Mesendoderm (in vitro differentiated cells): ENCODE results near the gene GPR153. TPM values are rescaled to one million over a fixed set of nuclear protein-coding genes. Genes with fewer than 3 reads are reported as not detected.
"Not testable (repeated sequence)": the region's sequence is repeated elsewhere in the genome, so short reads cannot be mapped to it uniquely, and the experiment has no call there.

Experiments used
- DNase-seq: peaks from one replicate; pipeline ENCODE4 v3.0.0; 2013
- H2AK5ac ChIP-seq: 2 replicates; pipeline ENCODE4 v1.6.1; 2013; ENCODE audit warnings: low read length, inconsistent platforms
- H2BK120ac ChIP-seq: 2 replicates; pipeline ENCODE4 v1.6.1; 2013; ENCODE audit warnings: low read depth, mild to moderate bottlenecking, low read length, moderate library complexity, mixed read lengths
- H2BK15ac ChIP-seq: replicated peaks from 2 replicates; pipeline ENCODE4 v1.6.1; 2013; ENCODE audit warnings: low read depth, mild to moderate bottlenecking, moderate library complexity
- H2BK5ac ChIP-seq: 2 replicates; pipeline ENCODE4 v1.6.1; 2013; ENCODE audit warnings: low read length, inconsistent platforms
- H3K18ac ChIP-seq: 2 replicates; pipeline ENCODE4 v1.6.1; 2013; ENCODE audit warnings: mild to moderate bottlenecking, low read length, mixed read lengths
- H3K23ac ChIP-seq: one replicate; pipeline ENCODE4 v1.6.1; 2013; ENCODE audit warnings: low read length
- H3K27ac ChIP-seq: 2 replicates; pipeline ENCODE4 v1.5.1; 2013; ENCODE audit warnings: low read depth, mild to moderate bottlenecking, inconsistent platforms, low read length, moderate library complexity
- H3K27me3 ChIP-seq: 2 replicates; pipeline ENCODE4 v1.6.1; 2013; ENCODE audit warnings: low read length, control low read depth, mild to moderate bottlenecking, inconsistent platforms; ENCODE audit not compliant: insufficient read depth, poor library complexity
- H3K36me3 ChIP-seq: 2 replicates; pipeline ENCODE4 v1.6.1; 2013; ENCODE audit warnings: low read length, inconsistent platforms; ENCODE audit not compliant: control insufficient read depth, insufficient read depth
- H3K4ac ChIP-seq: one replicate; pipeline ENCODE4 v1.6.1; 2013; ENCODE audit warnings: low read depth, mild to moderate bottlenecking, low read length, moderate library complexity
- H3K4me1 ChIP-seq: 2 replicates; pipeline ENCODE4 v1.6.1; 2013; ENCODE audit warnings: low read depth, low read length, inconsistent platforms; ENCODE audit not compliant: control insufficient read depth
- H3K4me2 ChIP-seq: 2 replicates; pipeline ENCODE4 v1.6.1; 2013; ENCODE audit warnings: low read length
- H3K4me3 ChIP-seq: 2 replicates; pipeline ENCODE4 v1.5.1; 2013; ENCODE audit warnings: mild to moderate bottlenecking, low read length
- H3K56ac ChIP-seq: one replicate; pipeline ENCODE4 v1.6.1; 2013; ENCODE audit warnings: low read length
- H3K79me1 ChIP-seq: 2 replicates; pipeline ENCODE4 v1.6.1; 2013; ENCODE audit warnings: low read length, inconsistent platforms
- H3K79me2 ChIP-seq: 2 replicates; pipeline ENCODE4 v1.6.1; 2013; ENCODE audit warnings: mild to moderate bottlenecking, low read length; ENCODE audit not compliant: control insufficient read depth, insufficient read depth
- H3K9ac ChIP-seq: 2 replicates; pipeline ENCODE4 v1.6.1; 2013; ENCODE audit warnings: low read length, inconsistent platforms
- H4K5ac ChIP-seq: one replicate; pipeline ENCODE4 v1.6.1; 2013; ENCODE audit warnings: low read length
- H4K8ac ChIP-seq: one replicate; pipeline ENCODE4 v1.6.1; 2013; ENCODE audit warnings: low read depth, mild to moderate bottlenecking, control low read depth, low read length, moderate library complexity
- WGBS: extraction: QIAGEN DNeasy Blood & Tissue Kit; methylation state at CpG from one replicate; pipeline ENCODE4 v1.1.7; 2013; ENCODE audit warnings: low lambda C conversion rate, missing lambda C conversion rate; ENCODE audit not compliant: insufficient coverage; ENCODE audit errors: extremely low coverage; 5-methylcytosine and 5-hydroxymethylcytosine counted together
- polyA plus RNA-seq, 2 experiments: library from polyadenylated mRNA; stranded (reverse); fragments of 200-250 nt; gene quantifications; one replicate each; pipeline ENCODE4 v1.2.3, GENCODE V29; 2013

The GPR153 gene
- polyA plus RNA-seq (2013, experiment 1 of 2) = 0.87 TPM
- polyA plus RNA-seq (2013, experiment 2 of 2) = 0.88 TPM

GRCh38 chr1:6260961-6261614, at the start of gene GPR153:
TSS of gene GPR153 (minus strand) at chr1:6261098. CDS start at chr1:6254905, 6,193 bp downstream.
- Histone ChIP-seq H3K18ac (peak within 1 kb of the TSS; percentile 8), H2BK120ac (no peak within 1 kb of the TSS), H3K4ac (no peak within 1 kb of the TSS), H3K4me1 (no peaks in the 10 kb centered on the region), H3K79me1 (no peaks in the 10 kb centered on the region), H3K4me2 (peak within 1 kb of the TSS; percentile 30), H3K27ac (no peak within 1 kb of the TSS), H4K8ac (no peak within 1 kb of the TSS), H3K27me3 (no peaks in the 10 kb centered on the region), H4K5ac (no peak within 1 kb of the TSS), H3K4me3 (peak within 1 kb of the TSS; percentile 28), H2BK15ac (no peak within 1 kb of the TSS), H3K9ac (peak within 1 kb of the TSS; percentile 51), H3K56ac (peak within 1 kb of the TSS; percentile 70), H2AK5ac (no peak within 1 kb of the TSS), H2BK5ac (no peak within 1 kb of the TSS), H3K23ac (no peak within 1 kb of the TSS), H3K36me3 (no peaks in the 10 kb centered on the region), H3K79me2 (no peaks in the 10 kb centered on the region)
- DNase-seq = no peak
- no CpG with 5 or more reads among the region's 78 CpGs for WGBS

- Histone ChIP-seq H3K4ac (no peak overlapping the region), H3K36me3 (no peaks in the 10 kb centered on the region), H3K4me3 (no peak overlapping the region), H3K27ac (no peak overlapping the region), H2BK5ac (no peak overlapping the region), H4K5ac (no peak overlapping the region), H2AK5ac (no peak overlapping the region), H3K79me1 (no peaks in the 10 kb centered on the region), H2BK15ac (no peak overlapping the region), H3K4me2 (no peak overlapping the region), H3K27me3 (no peaks in the 10 kb centered on the region), H3K9ac (no peak overlapping the region), H3K79me2 (no peaks in the 10 kb centered on the region), H4K8ac (no peak overlapping the region), H3K4me1 (no peaks in the 10 kb centered on the region), H3K18ac (no peak overlapping the region), H3K56ac (no peak overlapping the region), H2BK120ac (no peak overlapping the region), H3K23ac (no peak overlapping the region)
- DNase-seq = no peak
- no CpG with 5 or more reads among the region's 9 CpGs for WGBS
These were observed 49.4 kb upstream of the GPR153 start for GRCh38 chr1:6310116-6310848.

GRCh38 chr1:6309564-6309963, 48.7 kb upstream of the GPR153 start:
- Histone ChIP-seq H3K4me1 (no peaks in the 10 kb centered on the region), H3K23ac (no peak overlapping the region), H3K27me3 (no peaks in the 10 kb centered on the region), H3K79me1 (no peaks in the 10 kb centered on the region), H2BK120ac (no peak overlapping the region), H3K4ac (no peak overlapping the region), H3K27ac (no peak overlapping the region), H3K79me2 (no peaks in the 10 kb centered on the region), H3K36me3 (no peaks in the 10 kb centered on the region), H3K18ac (no peak overlapping the region), H4K8ac (no peak overlapping the region), H3K4me2 (no peak overlapping the region), H2BK5ac (no peak overlapping the region), H2AK5ac (no peak overlapping the region), H3K9ac (no peak overlapping the region), H2BK15ac (no peak overlapping the region), H3K4me3 (no peak overlapping the region), H3K56ac (no peak overlapping the region), H4K5ac (no peak overlapping the region)
- no peak for DNase-seq
- WGBS = no CpG with 5 or more reads among the region's 7 CpGs

GRCh38 chr1:6308449-6308848, 47.6 kb upstream of the GPR153 start:
- no peak overlapping the region for H4K5ac ChIP-seq
- H3K4ac ChIP-seq = no peak overlapping the region
- no peak overlapping the region for H3K4me3 ChIP-seq
- no peaks in the 10 kb centered on the region for H3K27me3 ChIP-seq
- no peak overlapping the region for H2BK120ac ChIP-seq
- H2BK5ac ChIP-seq = no peak overlapping the region
- H4K8ac ChIP-seq = no peak overlapping the region
- WGBS = no CpG with 5 or more reads among the region's 13 CpGs
- no peak for DNase-seq
- no peak overlapping the region for H3K27ac ChIP-seq
- no peak overlapping the region for H2AK5ac ChIP-seq
- no peak overlapping the region for H3K4me2 ChIP-seq
- no peaks in the 10 kb centered on the region for H3K79me2 ChIP-seq
- no peak overlapping the region for H3K56ac ChIP-seq
- no peak overlapping the region for H3K23ac ChIP-seq
- no peak overlapping the region for H3K18ac ChIP-seq
- H3K9ac ChIP-seq = no peak overlapping the region
- H2BK15ac ChIP-seq = no peak overlapping the region
- no peaks in the 10 kb centered on the region for H3K79me1 ChIP-seq
- no peaks in the 10 kb centered on the region for H3K36me3 ChIP-seq
- H3K4me1 ChIP-seq = no peaks in the 10 kb centered on the region

GRCh38 chr1:6307682-6308081, 46.8 kb upstream of the GPR153 start:
- H3K36me3 ChIP-seq, H3K27ac ChIP-seq, H2AK5ac ChIP-seq, H2BK120ac ChIP-seq, H2BK5ac ChIP-seq, H3K4me1 ChIP-seq, H3K18ac ChIP-seq, H3K4me2 ChIP-seq, H3K9ac ChIP-seq, H3K79me1 ChIP-seq, H4K5ac ChIP-seq, H3K4me3 ChIP-seq, H4K8ac ChIP-seq, H3K23ac ChIP-seq, DNase-seq, H2BK15ac ChIP-seq, H3K56ac ChIP-seq, H3K4ac ChIP-seq, H3K27me3 ChIP-seq, H3K79me2 ChIP-seq: not testable (repeated sequence)
- WGBS = no CpG with 5 or more reads among the region's 7 CpGs
